GM18519 (cell line): ENCODE data around the gene ANKRD13D.
"Not testable (repeated sequence)": the region's sequence is repeated elsewhere in the genome, so short reads cannot be mapped to it uniquely, and the experiment has no call there.

Experiments
- ATAC-seq: cut with Tn5 transposase; IDR thresholded peaks from one replicate; pipeline ENCODE4 v1.9.1; 2021; ENCODE audit warnings: mild to moderate bottlenecking, moderate library complexity; ENCODE audit not compliant: unreplicated experiment, low FRiP score

ANKRD13D gene

DNA sequence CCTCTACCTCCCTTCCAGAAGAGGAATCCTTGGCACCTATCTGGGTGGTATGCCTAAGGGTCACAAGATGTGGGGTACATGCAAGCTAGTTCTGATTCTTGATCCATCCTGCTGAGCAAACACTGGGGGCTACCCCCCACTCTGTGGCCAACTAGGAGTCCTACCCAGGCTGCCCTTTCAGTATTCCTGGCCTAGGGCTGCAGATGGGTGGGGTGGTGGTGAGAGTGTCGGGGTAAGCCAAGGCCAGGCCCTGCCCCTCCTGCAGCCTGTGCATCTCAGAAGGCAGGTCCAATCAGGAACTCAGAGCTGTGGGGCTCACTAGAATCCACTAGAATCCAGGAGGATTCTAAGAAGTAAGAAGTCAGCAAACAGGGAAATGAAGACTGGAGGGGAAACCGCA, 25.1 kb downstream of the ANKRD13D start:
- no peak for ATAC-seq

DNA sequence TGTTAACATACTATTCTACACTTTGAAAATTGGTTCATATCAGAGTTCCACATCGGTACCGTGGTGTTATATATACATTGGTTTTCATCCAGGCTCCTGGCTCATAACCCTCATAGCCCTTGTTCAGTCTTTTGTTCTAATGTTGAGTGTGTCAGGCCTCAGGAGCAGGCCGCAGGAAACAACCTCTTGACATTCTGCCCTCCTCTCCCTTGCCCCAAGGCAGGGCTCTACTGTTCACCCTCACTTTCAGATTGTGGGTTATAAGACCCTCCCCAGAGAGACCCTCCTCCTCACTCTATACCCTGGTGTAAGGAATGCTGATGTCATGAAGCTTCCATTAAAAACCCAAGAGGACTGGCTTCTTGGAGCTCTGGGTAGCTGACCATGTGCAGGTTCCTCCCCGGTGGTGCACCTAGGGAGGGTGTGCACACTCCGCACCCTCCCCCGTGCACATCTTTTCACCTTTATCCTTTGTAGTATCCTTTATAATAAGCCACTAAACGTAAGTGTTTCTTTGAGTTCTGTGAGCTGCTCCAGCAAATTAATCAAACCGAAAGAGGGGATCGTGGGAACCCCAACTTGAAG, 26.3 kb downstream of the ANKRD13D start:
- no peak for ATAC-seq

DNA sequence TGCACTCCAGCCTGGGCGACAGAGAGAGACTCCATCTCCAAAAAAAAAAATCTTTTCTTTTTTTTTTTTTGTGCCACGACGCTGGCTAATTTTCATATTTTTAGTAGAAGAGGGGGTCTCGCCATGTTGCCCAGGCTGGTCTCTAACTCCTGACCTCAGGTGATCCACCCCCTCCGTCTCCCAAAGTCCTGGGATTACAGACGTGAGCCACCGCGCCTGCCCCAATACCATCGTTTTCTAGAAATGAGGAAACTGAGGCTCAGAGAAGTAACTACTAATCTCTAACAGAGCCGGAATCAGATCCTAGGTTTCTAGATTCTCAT, 27.7 kb downstream of the ANKRD13D start:
- no peak for ATAC-seq

- peak; percentile 66 for ATAC-seq
These were observed 28.2 kb downstream of the ANKRD13D start for GRCh38 chr11:67317205-67317887.

DNA sequence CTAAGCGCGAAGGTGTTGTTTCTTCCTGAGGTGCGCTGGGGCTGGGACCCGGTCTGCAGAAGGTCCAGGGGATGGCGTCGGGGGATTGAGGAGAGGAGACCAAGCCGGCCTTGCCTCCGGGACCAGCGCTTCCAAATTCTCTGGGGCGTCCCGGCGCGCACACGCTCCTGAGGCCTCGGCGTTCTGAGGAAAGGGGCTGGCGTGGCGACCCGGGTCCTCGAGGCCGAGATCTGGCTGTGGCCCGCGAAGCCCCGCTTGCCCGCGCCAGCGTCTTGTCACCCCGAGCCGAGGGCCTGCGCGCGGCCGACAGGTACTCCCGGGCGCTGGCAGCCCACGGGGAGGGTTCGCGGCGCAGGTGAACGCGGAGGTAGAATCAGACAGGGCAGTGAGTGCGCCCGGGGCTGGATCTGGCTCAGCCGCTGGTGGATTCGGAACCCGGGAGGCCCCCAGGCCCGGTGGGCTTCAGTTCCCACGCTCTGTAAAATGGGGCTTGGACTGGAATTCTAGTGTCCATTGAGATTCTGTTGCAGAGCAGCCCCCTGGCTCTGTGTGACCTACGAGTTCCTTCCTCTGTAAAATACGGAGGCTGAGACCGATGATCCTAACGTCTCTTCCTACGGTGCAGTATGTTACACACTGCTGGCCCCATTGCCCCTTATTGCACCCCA, 28.9 kb downstream of the ANKRD13D start:
- no peak for ATAC-seq

DNA sequence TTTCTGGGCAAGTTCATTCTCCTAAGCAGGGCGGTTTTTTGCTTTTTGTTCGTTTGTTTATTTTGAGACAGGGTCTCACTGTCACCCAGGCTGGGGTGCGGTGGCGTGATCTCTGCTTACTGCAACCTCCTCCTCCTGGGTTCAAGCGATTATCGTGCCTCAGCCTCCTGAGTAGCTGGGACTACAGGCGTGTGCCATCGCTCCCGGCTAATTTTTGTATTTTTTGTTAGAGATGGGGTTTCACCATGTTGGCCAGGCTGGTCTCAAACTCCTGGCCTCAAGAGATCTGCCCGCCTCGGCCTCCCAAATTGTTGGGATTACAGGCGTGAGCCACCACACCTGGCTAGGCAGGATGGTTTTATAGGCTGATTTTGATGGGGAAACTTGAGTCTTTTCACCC, 29.8 kb downstream of the ANKRD13D start:
- not testable (repeated sequence) for ATAC-seq

DNA sequence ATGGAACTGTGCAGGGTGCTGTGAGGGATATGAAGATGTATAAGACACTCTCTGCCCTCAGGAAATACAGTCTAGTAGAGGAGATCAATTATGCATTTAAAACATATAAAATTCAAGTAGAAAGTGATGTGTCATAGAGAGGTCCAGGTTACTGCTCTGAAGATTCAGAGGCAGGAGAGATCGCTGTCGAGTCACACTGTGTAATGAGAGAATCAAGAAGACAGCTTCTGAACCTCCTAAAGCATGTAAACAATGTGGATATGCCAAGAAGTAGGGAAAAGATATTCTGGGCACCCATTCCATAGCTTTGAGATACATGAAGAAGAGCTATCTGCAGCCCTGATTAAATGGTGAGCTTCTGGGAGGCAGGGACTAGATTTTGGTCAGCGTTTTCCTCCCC, 30.9 kb downstream of the ANKRD13D start:
- ATAC-seq = no peak

DNA sequence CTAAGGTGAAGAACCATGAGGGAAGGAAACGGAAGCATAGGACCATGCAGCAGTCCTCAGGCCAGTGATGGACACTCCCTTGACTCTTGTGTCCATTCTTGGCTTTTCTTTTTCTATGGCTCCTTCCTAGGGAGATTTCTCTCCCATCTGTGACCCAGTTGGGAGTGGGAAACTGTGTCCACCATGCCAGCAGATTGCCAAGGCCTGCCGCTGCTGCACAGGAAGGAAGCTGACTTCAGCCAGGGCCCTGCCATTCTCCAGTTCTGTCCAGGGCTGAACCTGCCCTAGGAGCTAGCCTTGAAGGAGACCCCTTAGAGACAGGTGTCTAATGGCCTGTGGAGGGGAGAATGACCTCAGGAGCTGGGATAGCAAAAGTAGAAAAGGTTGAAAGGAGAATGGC, 31.6 kb downstream of the ANKRD13D start:
- ATAC-seq = no peak

DNA sequence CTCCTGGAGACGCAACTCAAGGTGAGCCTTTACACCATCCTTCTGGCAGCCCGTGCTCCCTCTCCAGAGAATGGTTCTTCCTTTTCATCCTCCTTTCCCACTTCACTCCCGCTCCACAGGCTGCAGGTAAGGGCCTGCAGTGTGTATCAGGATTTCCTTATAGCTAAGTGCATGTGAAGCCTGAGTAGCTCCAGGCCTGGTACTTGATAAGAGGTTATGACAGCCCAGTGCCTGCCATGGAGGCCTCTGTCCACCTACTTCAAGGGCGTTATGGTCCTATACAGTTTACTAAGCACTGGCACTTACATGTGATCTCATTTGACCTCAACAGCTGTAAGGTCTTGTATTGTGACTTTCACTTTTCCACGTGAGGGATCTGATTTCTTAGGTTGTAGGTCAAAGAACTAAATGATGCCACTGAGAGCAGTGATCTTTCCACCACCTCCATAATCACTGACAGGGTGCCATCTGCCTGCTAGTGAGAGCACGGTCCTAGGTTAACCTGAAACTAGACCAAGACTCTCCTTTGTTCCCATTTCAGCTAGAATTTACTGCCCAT, 32.3 kb downstream of the ANKRD13D start:
- ATAC-seq = no peak

- no peak for ATAC-seq
These were observed 32.9 kb downstream of the ANKRD13D start for GRCh38 chr11:67322049-67322448.

GRCh38 chr11:67323526-67323925, 34.4 kb downstream of the ANKRD13D start:
- no peak for ATAC-seq

DNA sequence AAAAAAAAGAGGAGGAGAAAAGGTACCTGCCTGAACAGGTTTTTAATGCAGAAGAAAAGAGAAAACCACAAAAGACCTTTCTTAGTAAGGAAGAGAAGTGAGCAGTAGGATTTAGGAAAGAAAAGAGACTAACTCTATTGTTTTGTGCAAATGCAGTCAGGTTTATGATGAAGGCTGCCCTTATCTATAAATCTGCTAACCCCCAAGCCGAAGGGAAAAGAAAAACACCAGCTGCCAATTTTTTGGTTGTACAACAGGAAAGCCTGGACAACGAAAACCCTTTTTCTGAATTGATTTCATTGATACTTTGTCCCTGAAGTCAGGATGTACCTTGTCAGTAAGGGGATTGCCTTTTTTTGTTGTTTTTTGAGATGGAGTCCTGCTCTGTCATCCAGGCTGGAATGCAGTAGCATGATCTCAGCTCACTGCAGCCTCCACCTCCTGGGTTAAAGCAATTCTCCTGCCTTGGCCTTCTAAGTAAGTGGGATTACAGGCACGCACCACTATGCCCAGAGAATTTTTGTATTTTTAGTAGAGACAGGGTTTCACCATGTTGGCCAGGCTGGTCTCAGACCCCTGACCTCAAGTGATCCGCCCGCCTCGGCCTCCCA, 43.1 kb downstream of the ANKRD13D start:
- no peak for ATAC-seq

DNA sequence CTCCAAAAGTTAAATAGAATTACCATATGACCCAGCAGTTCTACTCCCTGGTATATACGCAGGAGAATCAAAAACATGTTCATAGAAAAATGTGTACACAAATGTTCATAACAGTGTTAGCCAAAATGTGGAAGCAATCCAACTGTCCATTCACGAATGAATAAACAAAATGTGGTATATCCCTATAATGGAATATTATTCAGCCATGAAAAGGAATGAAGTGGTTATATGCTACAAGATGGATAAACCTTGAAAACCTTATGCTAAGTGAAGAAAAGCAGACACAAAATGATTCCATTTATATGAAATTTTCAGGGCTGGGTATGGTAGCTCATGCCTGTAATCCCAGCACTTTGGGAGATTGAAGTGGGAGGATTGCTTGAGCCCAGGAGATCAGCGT, 48.2 kb downstream of the ANKRD13D start:
- ATAC-seq = no peak

- ATAC-seq = no peak
These were observed 55.2 kb downstream of the ANKRD13D start for GRCh38 chr11:67344264-67344663.

GRCh38 chr11:67345247-67345919, 56.3 kb downstream of the ANKRD13D start:
- ATAC-seq = no peak

- no peak for ATAC-seq
These were observed 57.1 kb downstream of the ANKRD13D start for GRCh38 chr11:67345920-67346819.

- ATAC-seq = no peak
These were observed 59.1 kb downstream of the ANKRD13D start for GRCh38 chr11:67347964-67348749.

DNA sequence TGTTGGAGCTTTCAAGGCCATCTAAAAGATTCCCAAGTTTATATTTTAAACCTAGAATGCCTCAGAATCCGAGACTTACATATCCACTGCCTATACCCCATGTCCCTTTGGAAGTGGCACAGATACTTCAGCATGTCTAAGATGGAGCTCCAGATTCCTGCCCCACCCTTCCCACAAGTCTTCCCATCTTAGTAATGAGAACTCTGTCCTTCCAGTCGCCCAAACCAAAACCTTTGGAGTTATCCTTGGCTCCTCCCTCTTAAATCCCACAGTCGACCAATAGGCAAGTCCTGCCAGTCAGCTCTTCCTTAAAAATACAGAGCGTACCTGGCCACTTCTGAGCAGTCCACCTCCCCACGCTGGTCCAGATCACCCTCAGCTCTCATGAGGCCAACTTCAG, 59.9 kb downstream of the ANKRD13D start:
- ATAC-seq = no peak

DNA sequence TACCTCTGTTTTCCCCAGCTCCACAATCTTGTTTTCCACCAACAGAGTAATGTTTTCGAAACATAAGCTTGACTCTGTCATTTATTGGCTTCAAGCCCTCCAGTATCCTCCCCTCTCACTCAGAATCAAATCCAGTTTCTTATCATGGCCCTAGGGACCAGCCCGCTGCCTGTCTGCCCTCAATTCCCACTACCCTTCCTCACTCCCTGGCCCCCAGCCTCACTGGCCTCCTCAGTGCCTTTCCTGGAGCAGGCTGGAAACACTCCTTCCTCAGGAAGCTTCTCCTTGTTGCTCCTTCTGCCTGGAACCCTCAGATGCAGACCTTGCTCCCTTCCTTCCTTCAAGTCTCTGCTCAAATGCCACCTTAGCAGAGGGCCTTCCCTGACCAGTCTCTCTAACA, 60.4 kb downstream of the ANKRD13D start:
- ATAC-seq = no peak
